HepG2 (cell line): ENCODE measurements around the gene TUBB3. TPM values are rescaled to one million over a fixed set of nuclear protein-coding genes. Genes with fewer than 3 reads are reported as not detected.

Experiments used
- ATAD3A ChIP-seq: sonication (generic); formaldehyde crosslinking; IDR thresholded peaks from 2 replicates; pipeline ENCODE4 v1.4.0; 2020; ENCODE audit warnings: missing genetic modification reagents
- ATF7-NPFF ChIP-seq: sonication (generic); formaldehyde crosslinking; IDR thresholded peaks from 2 replicates; pipeline ENCODE4 v1.8.1; 2023; ENCODE audit warnings: mild to moderate bottlenecking, low read depth, missing genetic modification reagents, moderate library complexity
- BATF2 ChIP-seq: sonication (generic); formaldehyde crosslinking; IDR thresholded peaks from 2 replicates; pipeline ENCODE4 v1.8.0; 2022; ENCODE audit warnings: mild to moderate bottlenecking, missing genetic modification reagents, moderate library complexity
- BHLHE40 ChIP-seq: IDR thresholded peaks from 2 replicates; pipeline ENCODE4 v1.6.1; 2011; ENCODE audit warnings: low read length, improper control_type of control experiment
- CEBPG ChIP-seq: IDR thresholded peaks from 2 replicates; pipeline ENCODE4 v1.6.1; 2016
- CENPT ChIP-seq: sonication (generic); formaldehyde crosslinking; IDR thresholded peaks from 2 replicates; pipeline ENCODE4 v1.8.0; 2022; ENCODE audit warnings: low read depth, mild to moderate bottlenecking, moderate library complexity, missing genetic modification reagents
- CENPX ChIP-seq: sonication (generic); formaldehyde crosslinking; IDR thresholded peaks from 2 replicates; pipeline ENCODE4 v1.9.0; 2021; ENCODE audit warnings: mild to moderate bottlenecking, missing genetic modification reagents, moderate library complexity
- ETV6 ChIP-seq: sonication (generic); formaldehyde crosslinking; conservative IDR thresholded peaks from 2 replicates; pipeline ENCODE4 v1.4.0; 2020; ENCODE audit warnings: missing genetic modification reagents
- FOXK1 ChIP-seq: sonication (generic); formaldehyde crosslinking; IDR thresholded peaks from 2 replicates; pipeline ENCODE4 v1.4.0; 2020; ENCODE audit warnings: low read depth, missing genetic modification reagents, borderline replicate concordance
- GATAD2A ChIP-seq: IDR thresholded peaks from 2 replicates; pipeline ENCODE4 v1.6.1; 2016
- GMEB1 ChIP-seq: sonication (generic); formaldehyde crosslinking; IDR thresholded peaks from 2 replicates; pipeline ENCODE4 v1.5.1; 2020; ENCODE audit warnings: missing genetic modification reagents, mild to moderate bottlenecking, borderline replicate concordance
- GPN1 ChIP-seq: sonication (generic); formaldehyde crosslinking; IDR thresholded peaks from 2 replicates; pipeline ENCODE4 v1.5.1; 2020; ENCODE audit warnings: missing genetic modification reagents, borderline replicate concordance
- HNF4G ChIP-seq, 2 experiments: sonication (generic) in 1 of 2; formaldehyde crosslinking in 1 of 2; IDR thresholded peaks; 2 replicates each; pipeline versions ENCODE4 v1.4.0 to v1.6.1; 2011 to 2020; ENCODE audit warnings: borderline replicate concordance in 2 of 2, low read depth in 2 of 2, mild to moderate bottlenecking in 2 of 2, low read length in 1 of 2, missing genetic modification reagents in 1 of 2, moderate library complexity in 1 of 2
- KLF9 ChIP-seq: IDR thresholded peaks from 2 replicates; pipeline ENCODE4 v1.6.1; 2016; ENCODE audit warnings: low read depth
- MYNN ChIP-seq: sonication (generic); formaldehyde crosslinking; IDR thresholded peaks from 2 replicates; pipeline ENCODE4 v1.4.0; 2020; ENCODE audit warnings: mild to moderate bottlenecking, low read depth, missing genetic modification reagents
- PLRG1 ChIP-seq: fragments of 450-650 bp; conservative IDR thresholded peaks from 2 replicates; pipeline ENCODE4 v1.6.1; 2016
- RBM22 ChIP-seq: fragments of 200-400 bp; formaldehyde crosslinking; optimal IDR thresholded peaks from 2 replicates; pipeline ENCODE3; 2017; ENCODE audit warnings: mild to moderate bottlenecking, low read length, moderate library complexity
- RELA ChIP-seq: sonication (generic); formaldehyde crosslinking; IDR thresholded peaks from 2 replicates; pipeline ENCODE4 v1.4.0; 2020; ENCODE audit warnings: missing genetic modification reagents
- RORA ChIP-seq: sonication (generic); formaldehyde crosslinking; IDR thresholded peaks from 2 replicates; pipeline ENCODE4 v1.5.0; 2020; ENCODE audit warnings: mild to moderate bottlenecking, missing genetic modification reagents, moderate library complexity
- SMAD1 ChIP-seq: sonication (generic); formaldehyde crosslinking; IDR thresholded peaks from 2 replicates; pipeline ENCODE4 v1.4.0; 2020; ENCODE audit warnings: missing genetic modification reagents, low read depth, mild to moderate bottlenecking, borderline replicate concordance
- SMARCC2 ChIP-seq: fragments of 450-650 bp; IDR thresholded peaks from 2 replicates; pipeline ENCODE4 v1.6.1; 2017; ENCODE audit warnings: antibody characterized with exemption, mild to moderate bottlenecking
- SNAPC2 ChIP-seq: sonication (generic); formaldehyde crosslinking; IDR thresholded peaks from 2 replicates; pipeline ENCODE4 v1.8.1; 2022; ENCODE audit warnings: mild to moderate bottlenecking, missing genetic modification reagents
- SRY ChIP-seq: sonication (generic); formaldehyde crosslinking; IDR thresholded peaks from 2 replicates; pipeline ENCODE4 v1.8.0; 2022; ENCODE audit warnings: mild to moderate bottlenecking, missing genetic modification reagents
- TCF12 ChIP-seq, 2 experiments: fragments of 450-650 bp in 1 of 2; sonication (generic) in 1 of 2; formaldehyde crosslinking in 1 of 2; IDR thresholded peaks; 2 replicates each; pipeline versions ENCODE4 v1.6.1 to v1.8.0; 2017 to 2022; ENCODE audit warnings: antibody characterized with exemption in 1 of 2, mild to moderate bottlenecking in 1 of 2, missing genetic modification reagents in 1 of 2, moderate library complexity in 1 of 2
- TEAD2 ChIP-seq: sonication (generic); formaldehyde crosslinking; IDR thresholded peaks from 2 replicates; pipeline ENCODE4 v1.9.0; 2021; ENCODE audit warnings: missing genetic modification reagents
- THYN1 ChIP-seq: sonication (generic); formaldehyde crosslinking; IDR thresholded peaks from 2 replicates; pipeline ENCODE4 v1.8.1; 2023; ENCODE audit warnings: low read depth, mild to moderate bottlenecking, moderate library complexity, missing genetic modification reagents, borderline replicate concordance
- ZNF772 ChIP-seq: sonication (generic); formaldehyde crosslinking; IDR thresholded peaks from 2 replicates; pipeline ENCODE4 v1.5.0; 2020; ENCODE audit warnings: mild to moderate bottlenecking, missing genetic modification reagents
- polyA plus RNA-seq, 8 experiments: library from polyadenylated mRNA; depleted of rRNA in 3 of 8; stranded (reverse) in 7 of 8; unstranded in 1 of 8; fragments of >200 nt; fragmentation: Illumina TruSeq in 4 of 8; extraction: Trizol in 4 of 8; gene quantifications; 2 replicates each; pipeline versions ENCODE4 v1.2.1 to v1.2.3, GENCODE V29; 2011 to 2016; ENCODE audit warnings: low read depth in 4 of 8, missing spikeins in 1 of 8, mixed read lengths in 1 of 8; ENCODE audit not compliant: insufficient read depth in 1 of 8
- total RNA-seq, 5 experiments: library from RNA; depleted of rRNA; stranded (reverse); fragments of >200 nt; fragmentation: Illumina TruSeq; extraction: Trizol; gene quantifications; 2 replicates each; pipeline ENCODE4 v1.2.3, GENCODE V29; 2016; ENCODE audit warnings: low read depth in 1 of 5

The TUBB3 gene
- total and polyA plus RNA-seq, 2 of the 13 experiments (the other 11 are each of a cell fraction or from before 2014, with no cell fraction given), result 110 to 185 TPM

GRCh38 chr16:89972244-89973234 lies 49.4 kb downstream of the TUBB3 start (continued):
- TF ChIP-seq KLF9 (CRISPR knock-in tag) (no peak), SRY (CRISPR knock-in tag) (no peak), BATF2 (CRISPR knock-in tag) (peak; percentile 7; the same call in 1 of the 2 replicates), TCF12 (IDR thresholded peaks at IDR 0.05) (no peak), TCF12 (CRISPR knock-in tag; IDR thresholded peaks at IDR 0.05) (peak; percentile 92; the same call in 1 of the 2 replicates), ETV6 (CRISPR knock-in tag) (peak; percentile 62; the same call in 1 of the 2 replicates), FOXK1 (CRISPR knock-in tag) (peak; percentile 69; the same call in 1 of the 2 replicates), HNF4G (IDR thresholded peaks at IDR 0.05; ENCODE audit: borderline replicate concordance, low read depth, low read length) (0 out of 2 replicates have a peak, but pooled peaks have one; percentile 51), HNF4G (CRISPR knock-in tag; IDR thresholded peaks at IDR 0.05; ENCODE audit: borderline replicate concordance, low read depth) (peak; percentile 52; the same call in 1 of the 2 replicates), SMAD1 (CRISPR knock-in tag) (peak; percentile 54; the same call in 1 of the 2 replicates), TEAD2 (CRISPR knock-in tag) (no peak), ATF7-NPFF (CRISPR knock-in tag) (peak; percentile 72), CEBPG (no peak), CENPT (CRISPR knock-in tag) (peak; percentile 90), CENPX (CRISPR knock-in tag) (no peak), ZNF772 (CRISPR knock-in tag) (0 out of 2 replicates have a peak, but pooled peaks have one; percentile 54), THYN1 (CRISPR knock-in tag) (no peak), ATAD3A (no peak), SMARCC2 (no peak), GPN1 (CRISPR knock-in tag) (no peak), GMEB1 (CRISPR knock-in tag) (peak; percentile 88), RORA (CRISPR knock-in tag) (no peak), SNAPC2 (peak; percentile 83; the same call in 1 of the 2 replicates), RELA (no peak), MYNN (CRISPR knock-in tag) (no peak), PLRG1 (no peak), GATAD2A (no peak), RBM22 (no peak), BHLHE40 (peak; percentile 11; the same call in 1 of the 2 replicates)
